NCI-H2171 treated with DMSO at 0.1 percent for 48 hours (cell line): ENCODE measurements around the gene ATOH8.

Experiments
- DNase-seq: peaks from one replicate; lab custom pipeline; 2025; lab: John Stamatoyannopoulos, UW

The ATOH8 gene

DNA sequence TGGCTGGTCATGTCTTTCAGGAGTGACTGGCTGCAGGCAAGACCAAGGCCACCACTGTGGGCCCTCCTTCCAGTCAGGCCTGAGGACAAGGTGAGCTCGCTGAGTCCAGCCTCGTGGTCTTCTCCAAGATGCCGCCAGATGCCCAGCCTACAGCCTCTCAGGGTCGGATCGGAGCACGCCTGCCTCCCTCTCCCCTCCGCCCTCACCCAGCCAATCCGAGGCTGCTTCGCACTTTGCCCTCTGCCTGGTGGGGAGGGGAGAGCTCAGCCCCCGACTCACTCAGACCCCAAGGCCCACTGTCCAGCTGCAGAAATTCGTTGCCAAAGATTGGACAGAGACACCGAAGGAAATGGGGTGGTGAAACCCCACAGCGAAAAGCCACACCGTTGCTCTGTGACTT, 33.1 kb downstream of the ATOH8 start:
- no peak for DNase-seq

DNA sequence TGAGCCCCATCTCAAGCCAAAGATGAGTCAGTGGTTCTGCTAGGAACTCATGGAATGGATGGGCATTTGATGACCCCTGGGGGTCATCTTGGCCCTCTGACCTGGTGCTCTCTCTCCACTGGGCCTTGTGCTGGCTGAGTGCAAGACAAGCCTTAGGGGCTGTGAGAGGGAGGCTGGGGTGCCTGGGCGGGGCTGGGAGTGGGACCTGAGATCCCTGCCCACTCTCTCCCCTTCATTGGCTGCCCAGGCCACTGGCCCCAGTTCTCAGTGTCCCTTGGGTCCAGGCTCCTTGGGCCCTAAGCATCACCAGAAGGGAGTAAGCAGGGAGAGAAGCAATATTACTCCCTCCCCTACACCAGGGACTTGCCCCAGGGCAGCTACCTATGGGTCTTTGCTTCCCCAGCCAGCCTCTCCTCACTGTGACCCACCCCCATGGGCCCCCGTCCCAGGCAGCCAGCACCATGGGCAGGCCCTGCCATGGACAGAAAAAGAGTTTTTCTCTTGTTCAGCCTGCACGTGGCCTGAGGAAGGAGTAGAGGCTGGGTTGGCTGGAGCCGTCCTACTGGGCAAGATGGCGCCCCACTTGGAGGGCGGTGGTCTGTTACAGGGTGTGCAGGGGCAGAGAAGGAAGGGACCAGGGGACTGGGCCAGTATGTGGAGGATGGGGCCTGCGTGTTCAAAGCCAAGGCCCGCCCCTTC, 33.6 kb downstream of the ATOH8 start:
- DNase-seq, result no peak

DNA sequence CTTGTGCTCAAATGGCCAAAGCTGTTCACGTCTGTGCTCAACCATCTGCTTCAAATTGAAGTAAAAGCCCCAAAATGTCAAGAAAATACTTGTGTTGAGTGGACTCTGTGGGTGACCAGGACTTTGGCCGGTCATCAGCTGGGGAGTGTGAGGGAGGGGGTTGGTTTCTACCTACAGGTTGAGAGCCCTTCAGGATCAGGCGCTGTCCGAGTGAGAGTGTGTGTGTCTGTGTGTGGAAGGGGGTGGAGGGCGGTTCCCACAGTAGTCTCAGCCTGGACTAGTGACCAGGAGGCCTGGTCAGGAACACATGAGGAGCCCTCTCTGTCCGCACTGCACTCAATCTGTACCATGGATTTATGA, 34.2 kb downstream of the ATOH8 start:
- DNase-seq, result no peak

DNA sequence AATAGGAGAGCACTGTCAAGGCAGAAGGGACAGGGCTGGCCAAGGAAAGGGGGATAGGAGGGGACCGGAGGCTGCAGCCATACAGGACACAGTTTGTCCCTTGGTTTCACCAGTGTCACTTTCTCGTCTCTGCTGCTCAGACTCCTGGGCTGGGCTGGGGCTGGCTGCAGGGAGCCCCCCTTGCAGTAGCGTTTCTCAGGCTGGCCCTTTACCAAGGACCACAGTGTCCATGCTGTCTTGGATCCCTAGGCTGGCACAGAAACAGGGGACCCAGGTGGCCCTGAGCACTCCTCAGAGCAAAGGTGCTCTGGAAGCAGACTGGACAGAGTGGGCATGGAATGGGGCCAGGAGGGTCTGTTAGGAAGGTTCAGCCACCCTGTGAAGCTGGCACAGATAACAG, 34.8 kb downstream of the ATOH8 start:
- no peak for DNase-seq

DNA sequence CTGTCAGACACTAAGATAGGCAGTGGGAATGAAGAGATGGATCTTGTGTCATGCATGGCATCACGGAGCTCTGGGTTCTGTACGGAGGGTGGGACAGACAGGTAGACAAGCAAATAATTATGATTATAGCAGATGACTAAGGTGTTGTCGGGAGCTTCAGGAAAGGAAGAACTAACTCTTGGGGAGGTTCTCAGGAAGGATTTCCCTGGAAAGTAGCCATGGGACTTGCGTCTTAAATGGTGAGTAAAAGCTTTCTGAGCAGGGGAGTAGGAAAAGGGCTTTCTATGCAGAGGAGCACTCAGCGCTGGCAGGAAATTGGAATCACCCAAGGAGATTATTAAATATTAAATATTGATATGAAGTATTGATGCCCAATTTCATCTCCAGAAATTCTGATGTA, 35.5 kb downstream of the ATOH8 start:
- DNase-seq, result no peak

DNA sequence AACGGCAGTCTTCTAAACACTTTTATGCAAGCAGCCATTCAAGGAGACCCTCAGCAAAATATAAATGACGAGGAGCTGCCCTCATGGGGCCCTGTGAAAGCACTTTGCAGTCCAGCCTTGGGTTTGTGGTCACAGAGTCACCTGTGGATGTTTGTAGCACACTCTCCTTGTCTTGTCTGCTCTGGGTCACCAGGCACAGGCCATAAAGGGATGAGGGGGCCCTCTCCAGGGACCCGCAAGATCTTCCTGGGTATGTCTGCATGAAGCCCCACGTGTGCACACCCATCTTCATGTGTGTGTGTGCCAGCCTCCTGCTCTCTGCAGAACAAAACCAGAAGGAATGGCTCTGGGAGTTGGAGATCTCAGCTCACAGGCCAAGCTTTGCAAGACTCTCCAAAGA, 36.2 kb downstream of the ATOH8 start:
- no peak for DNase-seq

DNA sequence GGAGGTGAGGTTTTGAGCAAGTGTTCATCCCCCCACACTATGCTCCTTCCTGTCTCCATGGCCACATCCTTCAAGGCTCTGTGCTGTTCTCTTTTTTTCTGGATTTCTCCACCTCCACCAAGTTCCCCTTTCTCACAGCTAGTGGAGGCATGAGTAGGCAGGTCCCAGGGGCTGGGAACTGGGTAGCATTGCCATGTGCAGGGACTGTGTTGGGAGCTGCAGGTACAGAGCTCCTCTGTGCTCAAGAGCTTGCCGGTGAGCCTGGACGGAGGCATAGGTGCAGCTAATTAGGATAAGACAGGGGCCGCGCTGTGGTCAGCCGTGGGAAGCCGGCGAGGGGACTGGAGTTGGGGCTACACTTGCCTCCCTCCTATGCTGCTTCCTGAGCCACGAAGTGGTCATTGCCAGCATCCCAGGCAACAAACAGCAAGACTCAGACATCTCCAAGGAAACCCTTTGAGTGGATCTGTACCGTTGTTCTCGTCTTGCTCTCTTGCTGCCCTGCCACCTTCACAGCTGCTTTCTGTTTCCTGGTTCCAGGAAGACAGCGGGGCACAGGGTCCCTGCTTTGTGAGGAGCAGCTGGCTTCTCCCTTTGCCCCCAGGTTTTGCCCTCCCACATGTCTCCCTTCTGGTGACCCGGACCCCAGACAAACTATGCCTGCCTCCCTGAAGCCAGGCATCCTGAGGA, 36.9 kb downstream of the ATOH8 start:
- no peak for DNase-seq

DNA sequence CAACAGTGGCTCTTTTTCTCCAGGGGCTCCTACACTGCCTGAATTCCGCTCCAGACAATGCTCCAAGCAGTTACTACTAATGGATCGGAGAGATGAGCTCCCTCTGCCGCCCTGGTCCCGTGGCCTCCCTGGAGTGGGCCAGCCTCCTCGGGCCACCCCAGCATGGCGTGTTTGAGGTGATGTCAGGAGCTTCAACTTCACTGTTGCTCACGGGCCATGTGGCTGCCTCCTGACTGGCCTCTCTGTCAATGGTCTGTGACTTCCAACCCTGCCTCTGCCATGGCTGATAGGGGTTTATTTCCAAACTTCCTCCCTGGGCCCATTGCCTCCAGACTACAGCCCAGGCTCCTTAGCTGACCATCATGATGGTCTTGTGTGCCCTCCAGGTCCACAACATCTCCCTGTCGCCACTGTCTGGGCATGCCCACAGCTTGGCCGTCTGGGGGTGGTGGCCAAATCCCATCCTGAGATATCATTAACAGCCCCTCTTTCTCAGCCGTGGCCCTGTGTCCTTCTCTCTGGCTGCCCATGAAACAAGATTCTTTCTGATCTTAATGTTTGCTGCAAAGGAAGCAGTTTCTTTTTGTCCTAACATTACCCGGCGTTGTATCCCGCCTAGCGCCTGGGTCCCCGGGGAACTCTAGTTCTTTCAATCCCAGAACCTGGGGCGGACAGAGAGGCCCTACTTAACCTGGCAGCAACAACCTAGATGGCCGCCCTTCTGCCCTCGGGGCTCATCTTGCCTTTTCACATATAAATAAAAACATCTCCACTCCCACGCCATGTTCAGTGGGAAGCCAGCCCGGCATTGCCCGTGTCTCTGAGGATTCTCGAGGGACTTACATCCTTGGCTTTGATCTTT, 38.1 kb downstream of the ATOH8 start:
- peak; percentile 22 for DNase-seq

DNA sequence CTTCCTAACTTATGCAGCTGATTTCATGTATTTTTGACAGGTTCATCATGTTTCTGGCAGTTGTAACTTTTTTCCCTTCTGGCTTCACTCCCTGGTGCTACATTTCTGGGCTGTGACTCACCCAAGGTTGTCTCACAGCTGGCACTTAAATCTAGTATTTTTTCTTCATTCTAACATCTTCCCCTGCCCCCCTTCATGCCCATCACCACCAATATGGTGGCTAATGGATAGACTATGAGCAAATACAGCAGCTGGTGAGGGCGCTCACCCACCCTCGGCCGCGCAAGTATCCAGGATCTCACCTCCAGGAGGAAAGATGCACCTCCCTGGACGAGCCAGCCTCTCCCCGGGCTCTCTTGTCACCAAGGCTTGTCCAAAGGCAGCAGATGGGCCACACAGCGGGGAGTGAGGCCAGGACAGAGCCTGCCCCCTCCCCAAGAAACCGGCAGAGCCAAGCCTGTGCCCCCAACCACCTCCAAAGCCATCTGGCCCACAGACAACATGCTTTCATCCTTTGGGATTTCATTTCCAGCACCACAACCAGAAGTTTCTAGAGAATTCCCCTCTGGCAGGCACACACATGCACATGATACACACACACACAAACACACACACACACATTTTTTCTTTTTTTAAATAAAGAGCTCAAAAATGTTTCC, 39.1 kb downstream of the ATOH8 start:
- DNase-seq, result peak; percentile 96

DNA sequence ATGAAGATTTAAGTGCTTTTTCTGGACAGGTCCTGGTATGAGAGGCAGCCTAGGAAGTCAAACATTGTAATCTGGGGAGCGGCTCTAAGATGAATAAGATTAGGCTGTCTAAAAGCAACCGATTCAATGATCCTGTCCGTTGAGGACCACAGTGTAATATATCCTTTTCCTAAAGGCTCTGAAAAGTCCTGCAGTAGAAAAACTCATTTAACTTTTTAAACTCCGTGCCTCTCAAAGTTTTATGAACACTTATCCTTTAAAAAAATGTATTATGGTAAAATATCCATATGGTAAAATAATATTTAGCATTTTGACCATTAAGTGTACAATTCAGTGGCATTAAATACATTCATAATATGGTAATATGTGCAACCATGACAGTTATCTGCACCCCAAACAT, 39.8 kb downstream of the ATOH8 start:
- DNase-seq, result no peak

DNA sequence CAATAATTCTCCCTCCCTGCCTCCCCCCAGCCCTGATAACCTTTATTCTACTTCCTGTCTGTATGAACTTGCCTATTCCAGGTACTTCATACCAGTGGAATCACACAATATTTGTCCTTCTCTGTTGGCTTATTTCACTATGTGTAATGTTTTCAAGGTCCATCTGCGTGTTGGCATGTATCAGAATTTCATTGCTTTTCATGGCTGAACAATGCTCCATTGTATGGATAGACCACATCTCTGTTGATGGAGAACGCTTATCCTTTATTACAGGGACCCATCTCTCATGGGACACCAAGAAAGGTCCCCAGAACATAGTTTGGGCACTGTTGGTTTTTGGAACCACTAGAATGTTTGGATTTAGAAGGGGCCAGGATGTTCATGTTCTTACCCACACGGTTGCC, 40.2 kb downstream of the ATOH8 start:
- no peak for DNase-seq

DNA sequence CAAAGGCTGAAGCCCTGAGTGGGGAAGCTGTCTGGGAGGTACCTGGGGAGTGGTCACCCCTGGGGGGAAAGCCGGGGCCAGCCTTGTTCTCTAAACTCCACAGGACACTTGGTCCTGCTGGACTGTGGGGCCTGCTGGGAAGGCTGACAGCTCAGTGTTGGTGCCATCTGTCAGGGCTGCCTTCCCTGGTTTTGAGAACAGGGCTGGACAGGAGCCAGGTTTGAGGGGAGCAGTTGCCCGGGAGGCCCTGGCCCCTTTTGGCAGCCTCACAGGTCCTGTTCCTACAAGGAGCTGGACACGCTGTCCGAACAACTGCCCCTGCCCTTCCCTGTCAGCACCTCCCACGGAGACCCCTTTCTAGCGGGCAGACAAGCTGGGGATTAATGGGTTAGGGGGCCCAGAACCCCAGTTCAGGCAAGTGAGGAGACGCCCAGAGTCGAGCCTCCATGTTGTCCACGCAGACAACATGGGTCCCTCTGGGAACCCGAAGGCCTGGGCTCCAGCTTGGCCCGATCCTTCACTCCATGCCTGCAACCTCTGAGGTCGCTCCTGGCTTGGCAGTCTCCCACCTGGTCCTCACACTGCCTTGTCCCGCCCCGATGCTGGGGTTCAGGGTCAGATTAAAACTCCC, 40.8 kb downstream of the ATOH8 start:
- DNase-seq, result peak; percentile 75

DNA sequence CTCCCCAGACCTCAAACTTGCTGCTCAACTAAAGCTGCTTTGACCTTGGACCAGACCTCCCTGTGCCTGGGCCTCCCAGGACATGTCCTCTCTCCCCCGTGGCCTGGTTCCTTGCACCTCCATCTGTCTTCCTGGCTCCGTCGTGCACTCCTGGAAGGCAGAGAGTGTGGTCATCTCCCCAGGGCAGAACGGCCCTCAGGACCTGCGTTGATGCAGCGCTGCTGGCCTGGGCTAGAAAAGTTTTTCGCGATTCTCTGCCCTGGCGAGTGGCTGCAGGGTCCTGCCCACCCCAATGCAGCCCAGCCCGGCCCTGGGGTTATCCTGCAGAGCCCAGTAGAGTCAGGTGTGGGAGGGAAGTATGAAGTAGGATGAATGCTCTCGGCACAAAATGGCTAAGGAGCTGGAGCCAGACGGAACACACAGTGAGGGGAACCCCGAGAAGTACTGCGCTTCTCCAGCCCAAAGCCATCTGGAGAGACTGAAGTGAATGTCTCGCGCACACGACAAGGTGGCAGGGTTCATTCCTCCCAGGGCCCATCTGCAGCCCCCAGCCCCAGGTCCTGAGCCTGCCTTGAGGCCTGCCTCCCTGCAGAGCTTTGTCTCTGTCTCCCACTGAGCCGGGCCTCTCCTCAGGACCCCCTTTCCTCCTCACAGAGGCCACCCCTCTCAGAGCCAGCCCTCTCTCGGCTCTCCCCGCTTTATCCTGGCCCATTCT, 41.7 kb downstream of the ATOH8 start:
- no peak for DNase-seq

DNA sequence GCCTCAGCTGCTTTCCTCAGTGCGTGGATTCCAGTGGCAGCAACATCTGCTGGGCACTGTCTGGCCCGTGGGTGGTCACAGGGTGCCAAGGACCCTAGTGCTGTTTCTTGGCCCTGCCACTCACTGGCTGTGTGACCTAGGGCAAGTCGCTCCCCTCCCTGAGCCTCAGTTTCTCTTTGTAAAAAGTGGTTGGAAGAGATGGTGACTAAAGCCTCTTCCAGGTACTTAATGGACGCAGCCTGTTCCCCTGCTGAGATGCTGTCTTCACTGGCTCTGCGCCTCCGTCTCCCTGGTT, 42.2 kb downstream of the ATOH8 start:
- DNase-seq, result no peak

DNA sequence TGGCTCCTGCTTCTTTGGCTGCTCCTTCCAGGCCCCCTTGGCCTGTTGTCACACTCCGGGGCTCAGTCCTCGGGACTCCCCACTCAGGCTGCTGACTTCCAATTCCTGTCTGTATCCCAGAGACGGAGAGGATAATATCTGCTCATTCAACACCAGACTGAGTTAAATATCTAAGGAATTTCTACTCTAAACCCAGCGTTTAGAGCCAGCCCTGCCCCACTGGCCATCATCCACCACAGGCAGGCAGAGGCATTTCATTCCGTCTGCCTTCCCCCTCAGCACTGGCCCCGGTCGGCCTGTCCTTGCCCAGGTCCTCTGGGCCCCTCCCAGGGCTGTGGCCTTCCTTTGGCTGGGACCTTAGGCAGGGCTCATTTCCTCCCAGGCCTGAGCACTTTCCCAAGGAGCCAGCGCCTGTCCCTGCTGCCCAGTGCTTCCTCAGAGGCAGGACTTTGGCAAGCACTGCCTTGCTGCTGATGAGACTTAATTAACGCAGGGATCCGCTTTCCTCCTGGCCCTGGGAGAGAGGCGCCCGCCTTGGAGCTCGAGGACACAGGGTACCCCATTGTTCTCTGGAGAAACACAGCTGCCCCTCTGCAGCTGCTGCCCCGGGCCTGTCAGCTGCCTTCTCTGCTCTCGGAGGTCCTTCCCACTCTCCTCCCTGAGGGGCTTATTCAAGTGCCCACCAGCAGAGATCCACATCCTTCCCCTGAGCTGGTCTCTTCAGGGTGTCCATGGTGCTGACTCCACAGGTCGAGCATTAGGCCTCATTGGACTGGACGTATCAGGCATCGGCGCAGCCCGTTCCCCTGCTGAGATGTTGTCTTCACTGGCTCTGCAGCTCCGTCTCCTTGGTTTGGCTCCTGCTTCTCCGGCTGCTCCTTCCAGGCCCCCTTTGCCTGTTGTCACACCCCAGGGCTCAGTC, 42.8 kb downstream of the ATOH8 start:
- DNase-seq, result peak; percentile 58

DNA sequence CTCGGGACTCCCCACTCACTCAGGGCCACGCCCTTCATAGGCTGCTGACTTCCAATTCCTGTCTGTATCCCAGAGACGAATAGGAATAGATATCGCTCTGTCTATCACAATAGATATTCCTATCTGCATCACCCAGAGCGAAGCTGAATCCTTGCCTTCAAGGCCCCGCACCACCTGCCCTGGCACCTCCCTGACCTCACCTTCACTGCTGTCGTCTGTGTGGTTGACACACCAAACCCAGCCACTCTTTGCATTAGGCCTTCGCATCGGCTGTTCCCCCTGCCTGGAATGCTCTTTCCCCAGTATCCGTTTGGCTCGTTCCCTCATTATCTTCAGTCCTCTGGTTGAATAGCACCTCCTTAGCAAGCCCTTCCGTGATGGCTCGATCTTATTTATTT, 43.5 kb downstream of the ATOH8 start:
- no peak for DNase-seq

DNA sequence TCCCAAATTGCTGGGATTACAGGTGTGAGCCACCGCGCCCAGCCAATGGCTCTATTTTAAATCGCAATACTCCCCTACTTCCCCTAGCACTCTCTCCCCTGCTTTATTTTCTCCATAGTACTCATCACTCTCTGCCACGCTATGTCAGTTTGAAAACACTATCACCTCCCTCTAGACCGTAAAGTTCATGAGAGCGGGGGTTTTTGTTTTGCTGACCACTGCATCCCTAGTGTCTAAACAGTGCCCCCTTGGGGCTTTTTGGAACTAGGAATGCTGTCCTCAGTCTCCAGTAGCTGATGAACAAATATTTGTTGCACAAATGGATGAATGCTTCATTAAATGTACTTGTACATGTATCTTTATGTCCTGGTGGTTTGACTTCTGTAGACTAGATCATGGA, 44.1 kb downstream of the ATOH8 start:
- DNase-seq, result no peak

DNA sequence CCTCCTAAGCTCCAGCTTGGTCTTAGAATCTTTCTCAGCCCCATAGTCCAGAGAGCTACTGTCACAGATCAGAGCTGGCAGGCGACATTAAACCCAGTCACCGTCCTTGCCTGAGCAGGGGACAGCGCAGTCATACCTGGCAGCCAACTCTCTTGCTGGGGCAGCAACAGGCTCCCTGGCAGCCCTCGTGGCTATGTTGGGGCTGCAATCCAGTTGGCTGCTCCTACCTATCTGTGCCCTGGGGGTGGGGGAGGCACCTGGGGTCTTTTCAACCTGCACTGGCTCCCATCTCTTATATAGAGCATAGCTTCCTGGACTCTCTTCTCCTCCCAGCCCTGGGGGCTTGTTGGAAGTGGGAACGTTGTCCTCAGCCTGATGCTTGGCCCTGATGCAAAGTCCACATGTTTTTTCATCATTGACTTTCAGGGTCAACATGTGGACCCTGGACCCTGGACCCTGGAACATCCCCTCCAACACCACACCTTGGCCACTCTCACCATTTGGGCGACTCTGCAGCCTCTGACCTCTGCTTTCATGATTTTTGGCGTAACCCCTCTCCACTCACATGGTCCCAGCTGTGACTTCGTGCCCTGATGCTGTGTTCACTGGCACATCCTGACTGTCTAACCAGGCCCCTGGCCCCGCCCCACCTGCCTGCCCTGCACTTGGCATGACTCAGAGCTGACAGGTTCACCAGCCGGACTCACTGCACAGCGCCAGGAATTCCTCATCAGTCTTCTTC, 45.6 kb downstream of the ATOH8 start:
- no peak for DNase-seq

DNA sequence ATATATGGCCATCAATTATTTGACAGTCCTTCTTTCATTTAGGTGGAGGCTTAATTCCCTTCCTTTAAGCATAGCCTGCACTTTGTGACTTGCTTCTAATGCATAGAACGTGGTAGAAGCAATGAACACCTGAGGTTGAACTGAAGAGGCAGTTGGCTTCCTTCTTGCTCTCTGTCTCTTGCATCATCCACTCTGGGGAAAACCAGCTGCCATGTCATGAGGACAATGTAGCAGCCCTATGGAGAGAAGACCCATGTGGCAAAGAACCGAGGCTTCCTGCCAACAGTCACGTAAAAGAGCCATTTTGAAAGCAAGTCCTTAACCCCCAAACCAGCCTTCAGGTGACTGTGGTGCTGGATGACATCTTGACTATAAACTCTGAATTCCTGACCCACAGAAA, 46.8 kb downstream of the ATOH8 start:
- DNase-seq, result peak; percentile 41

DNA sequence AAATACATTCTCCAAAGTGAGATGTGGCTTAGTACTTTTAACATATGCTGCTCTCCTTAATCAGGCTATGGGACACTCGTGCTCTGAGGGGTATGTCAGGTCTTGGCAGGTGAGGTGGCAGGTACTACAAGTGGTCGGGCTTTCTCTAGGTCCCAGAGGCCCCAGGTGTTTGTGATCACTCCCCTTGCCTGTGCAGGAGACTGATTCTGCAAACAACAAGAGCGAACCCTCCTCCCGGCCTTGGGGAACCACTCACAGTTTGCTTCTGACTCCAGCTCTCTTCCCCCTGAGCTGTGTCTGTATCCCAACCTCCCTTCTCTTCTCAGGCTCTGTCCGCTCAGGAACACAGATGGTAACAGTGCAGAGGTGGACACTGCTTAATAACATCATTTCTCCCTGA, 48.1 kb downstream of the ATOH8 start:
- DNase-seq, result no peak
